ENCODE measurements around the gene APH1B. TPM values are rescaled to one million over a fixed set of nuclear protein-coding genes. Genes with fewer than 3 reads are reported as not detected.

Gene APH1B
- total RNA-seq, 2 donors from 2014 or later, result 20.0 to 35.0 TPM

DNA sequence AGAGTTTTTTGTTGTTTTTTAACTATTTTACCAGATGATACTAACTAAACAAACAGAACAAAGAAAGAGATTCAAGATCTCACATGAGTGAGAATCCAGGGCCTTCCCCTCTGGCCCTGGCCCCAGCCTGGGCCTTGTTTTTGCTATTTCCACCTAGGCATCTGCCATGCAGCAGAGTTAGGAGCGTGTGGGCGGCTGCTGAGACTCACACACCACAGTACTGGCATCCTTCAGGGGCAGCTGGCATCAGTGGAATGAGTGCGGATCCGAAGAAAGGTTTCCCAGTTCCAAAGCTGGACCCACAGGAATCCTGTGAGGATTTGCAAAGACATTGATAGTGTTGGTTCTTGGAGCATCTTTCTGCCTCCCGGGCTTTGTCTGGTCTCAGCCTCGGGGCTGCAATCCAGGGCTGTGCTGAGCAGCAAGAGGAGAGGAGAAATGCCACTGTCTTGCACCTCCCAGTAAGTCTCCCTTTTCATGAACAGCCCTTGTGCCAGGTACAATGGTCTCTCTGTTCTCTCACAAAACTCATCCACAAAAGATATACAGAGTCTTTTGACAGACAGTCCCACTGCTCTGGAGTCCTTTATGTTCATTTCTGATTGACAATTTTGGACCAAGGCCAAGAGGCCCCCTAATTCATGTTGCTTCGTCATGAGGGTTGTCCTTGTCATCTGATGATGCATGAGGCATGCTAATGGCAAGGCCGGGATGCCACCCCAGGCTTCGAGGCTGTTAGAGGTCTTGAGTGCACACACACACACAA lies 46.6 kb downstream of the APH1B start:
- Histone ChIP-seq H3K27ac (no peak overlapping the region), H3K36me3 (no peaks in the 10 kb centered on the region), H3K4me3 (no peak overlapping the region), H3K9me3 (no peaks in the 10 kb centered on the region), H3K4me1 (replicated peaks) (no peaks in the 10 kb centered on the region), H3K27me3 (replicated peaks; ENCODE audit: insufficient read depth) (no peaks in the 10 kb centered on the region)
- 66% methylated on average over 9 of the region's 9 CpGs for whole genome bisulfite sequencing
- no peak for DNase-seq (ENCODE audit: low spot score)
- TF ChIP-seq, protein P1, sequence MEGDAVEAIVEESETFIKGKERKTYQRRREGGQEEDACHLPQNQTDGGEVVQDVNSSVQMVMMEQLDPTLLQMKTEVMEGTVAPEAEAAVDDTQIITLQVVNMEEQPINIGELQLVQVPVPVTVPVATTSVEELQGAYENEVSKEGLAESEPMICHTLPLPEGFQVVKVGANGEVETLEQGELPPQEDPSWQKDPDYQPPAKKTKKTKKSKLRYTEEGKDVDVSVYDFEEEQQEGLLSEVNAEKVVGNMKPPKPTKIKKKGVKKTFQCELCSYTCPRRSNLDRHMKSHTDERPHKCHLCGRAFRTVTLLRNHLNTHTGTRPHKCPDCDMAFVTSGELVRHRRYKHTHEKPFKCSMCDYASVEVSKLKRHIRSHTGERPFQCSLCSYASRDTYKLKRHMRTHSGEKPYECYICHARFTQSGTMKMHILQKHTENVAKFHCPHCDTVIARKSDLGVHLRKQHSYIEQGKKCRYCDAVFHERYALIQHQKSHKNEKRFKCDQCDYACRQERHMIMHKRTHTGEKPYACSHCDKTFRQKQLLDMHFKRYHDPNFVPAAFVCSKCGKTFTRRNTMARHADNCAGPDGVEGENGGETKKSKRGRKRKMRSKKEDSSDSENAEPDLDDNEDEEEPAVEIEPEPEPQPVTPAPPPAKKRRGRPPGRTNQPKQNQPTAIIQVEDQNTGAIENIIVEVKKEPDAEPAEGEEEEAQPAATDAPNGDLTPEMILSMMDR (IDR thresholded peaks at IDR 0.05), result no peak
- TF ChIP-seq POLR2A (IDR thresholded peaks at IDR 0.05) (no peak), POLR2AphosphoS5 (IDR thresholded peaks at IDR 0.05) (no peak)
- intact Hi-C loops (cut with DNase I), result no loop called here

DNA sequence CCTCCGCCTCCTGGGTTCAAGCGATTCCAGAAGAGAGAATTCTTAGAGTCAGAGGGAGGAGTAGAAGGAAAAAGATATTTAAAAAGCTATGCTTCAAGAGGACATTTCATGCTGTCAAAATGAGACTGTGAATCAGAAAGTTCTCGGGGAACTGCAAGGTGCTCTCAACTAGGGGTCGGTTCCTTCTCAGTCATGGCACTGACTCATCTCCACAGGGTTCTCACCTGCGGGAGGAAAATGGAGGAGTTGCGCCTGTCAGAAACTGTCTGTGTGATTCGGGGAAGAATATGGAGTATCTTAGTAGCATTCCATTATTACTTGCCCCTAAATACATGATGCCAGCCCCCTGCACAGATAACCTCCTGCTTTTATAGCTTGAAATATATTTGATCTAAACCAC lies 47.4 kb downstream of the APH1B start:
- Histone ChIP-seq H3K4me3 (no peak overlapping the region), H3K9me3 (no peaks in the 10 kb centered on the region), H3K36me3 (no peaks in the 10 kb centered on the region), H3K4me1 (replicated peaks) (no peaks in the 10 kb centered on the region), H3K27me3 (replicated peaks; ENCODE audit: insufficient read depth) (no peaks in the 10 kb centered on the region), H3K27ac (no peak overlapping the region)
- no peak for DNase-seq (ENCODE audit: low spot score)
- WGBS, result 85% methylated on average over 7 of the region's 7 CpGs
- TF ChIP-seq, protein P1 (IDR thresholded peaks at IDR 0.05), result no peak
- TF ChIP-seq POLR2A (IDR thresholded peaks at IDR 0.05) (no peak), POLR2AphosphoS5 (IDR thresholded peaks at IDR 0.05) (no peak)
- intact Hi-C loops (cut with DNase I), result no loop called here

- no peaks in the 10 kb centered on the region for H3K4me1 ChIP-seq (replicated peaks)
- no peak overlapping the region for H3K4me3 ChIP-seq
- H3K27me3 ChIP-seq (replicated peaks; ENCODE audit: insufficient read depth), result no peaks in the 10 kb centered on the region
- intact Hi-C loops (cut with DNase I), result no loop called here
- H3K36me3 ChIP-seq, result no peaks in the 10 kb centered on the region
- no peak overlapping the region for H3K27ac ChIP-seq
- TF ChIP-seq POLR2AphosphoS5 (IDR thresholded peaks at IDR 0.05), result no peak
- TF ChIP-seq POLR2A (IDR thresholded peaks at IDR 0.05), result no peak
- TF ChIP-seq, protein P1 (IDR thresholded peaks at IDR 0.05), result no peak
- DNase-seq (ENCODE audit: low spot score), result no peak
- 91% methylated on average over 12 of the region's 12 CpGs for WGBS
- H3K9me3 ChIP-seq, result no peaks in the 10 kb centered on the region
Observed at GRCh38 chr15:63327648-63328421, 50.4 kb downstream of the APH1B start.

DNA sequence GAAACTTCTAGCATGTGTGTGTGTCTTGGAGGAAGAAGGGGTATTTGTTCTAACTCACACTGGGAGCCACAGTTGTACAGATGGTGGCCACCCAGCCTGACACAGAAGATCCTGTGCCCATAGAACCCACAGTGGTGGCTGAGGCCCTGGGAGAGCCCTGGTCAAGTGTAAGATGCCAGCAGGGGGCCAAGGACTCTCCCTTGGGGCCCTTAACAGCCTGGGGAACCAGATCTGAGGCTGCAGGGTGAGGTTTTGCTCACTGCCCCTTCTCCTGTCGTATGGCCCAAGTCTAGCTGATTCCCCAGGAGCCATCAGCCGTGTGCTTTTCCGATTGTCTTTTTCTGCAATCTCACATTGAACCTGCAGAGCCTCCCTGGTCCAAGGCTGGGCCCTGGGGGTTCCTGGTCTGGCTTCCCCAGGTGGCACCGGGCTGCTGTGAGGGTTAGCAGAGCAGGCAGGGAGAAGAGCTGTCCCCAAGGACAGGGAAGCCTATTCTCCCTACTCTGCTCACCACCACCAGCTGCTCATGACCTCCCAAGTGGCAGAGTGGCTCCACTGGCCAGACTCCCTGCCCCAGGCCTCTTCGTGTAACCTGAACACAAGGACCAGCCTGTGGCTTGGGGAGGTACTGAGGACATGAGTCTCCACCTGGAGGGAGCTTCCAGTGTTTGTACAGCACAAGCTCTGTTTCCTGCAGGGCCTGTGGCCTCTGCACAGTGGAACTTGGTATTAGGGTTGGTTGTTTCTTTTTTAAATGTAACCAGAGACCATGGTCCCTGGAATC lies 52.4 kb downstream of the APH1B start:
- 87% methylated on average over 5 of the region's 5 CpGs for WGBS

More for the DNA sequence above, 52.4 kb downstream of the APH1B start:
- Histone ChIP-seq H3K4me3 (no peak overlapping the region), H3K27me3 (replicated peaks; ENCODE audit: insufficient read depth) (no peaks in the 10 kb centered on the region), H3K27ac (no peak overlapping the region), H3K36me3 (no peaks in the 10 kb centered on the region), H3K4me1 (replicated peaks) (no peaks in the 10 kb centered on the region), H3K9me3 (no peaks in the 10 kb centered on the region)
- intact Hi-C loops (cut with DNase I), result no loop called here
- no peak for DNase-seq (ENCODE audit: low spot score)
- TF ChIP-seq, protein P1 (IDR thresholded peaks at IDR 0.05), result no peak
- no peak for TF ChIP-seq POLR2AphosphoS5 (IDR thresholded peaks at IDR 0.05)
- TF ChIP-seq POLR2A (IDR thresholded peaks at IDR 0.05), result no peak

Measured in prostate gland (tissue), 2 donors.